NT2/D1 (cell line): ENCODE results near the gene FBXL16.

Source experiments
- DNase-seq: peaks from one replicate; pipeline ENCODE4 v3.0.0-alpha.2; 2011; ENCODE audit warnings: low read depth, low spot score
- H3K27me3 ChIP-seq: 2 replicates; pipeline ENCODE4 v1.6.0; 2011; ENCODE audit warnings: mild to moderate bottlenecking; ENCODE audit not compliant: insufficient read length, insufficient read depth
- H3K36me3 ChIP-seq: 2 replicates; pipeline ENCODE4 v1.6.1; 2011; ENCODE audit warnings: mild to moderate bottlenecking, low read length, mixed read lengths; ENCODE audit not compliant: insufficient read depth, insufficient read length
- H3K4me1 ChIP-seq: 2 replicates; pipeline ENCODE4 v1.5.1; 2011; ENCODE audit not compliant: insufficient read depth, insufficient read length
- H3K4me3 ChIP-seq: 2 replicates; pipeline ENCODE4 v1.5.1; 2011; ENCODE audit warnings: low read depth; ENCODE audit not compliant: insufficient read length
- H3K9ac ChIP-seq: 2 replicates; pipeline ENCODE4 v1.6.0; 2011; ENCODE audit warnings: low read depth; ENCODE audit not compliant: insufficient read length
- H3K9me3 ChIP-seq: 2 replicates; pipeline ENCODE4 v1.5.1; 2011; ENCODE audit warnings: mild to moderate bottlenecking, low read length; ENCODE audit not compliant: insufficient read depth
- SUZ12 ChIP-seq: IDR thresholded peaks from 2 replicates; pipeline ENCODE4 v1.6.1; 2011; ENCODE audit not compliant: insufficient read length, insufficient read depth; ENCODE audit errors: extremely low read depth
- YY1 ChIP-seq: IDR thresholded peaks from 2 replicates; pipeline ENCODE4 v1.6.1; 2011; ENCODE audit not compliant: insufficient read length, insufficient read depth
- ZNF274 ChIP-seq: IDR thresholded peaks from 2 replicates; pipeline ENCODE4 v1.6.1; 2011; ENCODE audit warnings: mild to moderate bottlenecking, low read depth, low read length

The FBXL16 gene

GRCh38 chr16:670485-671352 lies 34.9 kb downstream of the FBXL16 start:
- H3K9me3 ChIP-seq, result no peaks in the 10 kb centered on the region
- peaks cover 79% of the 10 kb centered on the region for H3K36me3 ChIP-seq
- TF ChIP-seq ZNF274, result no peak
- TF ChIP-seq SUZ12, result no peak
- TF ChIP-seq YY1, result no peak
- H3K27me3 ChIP-seq, result peaks cover 2% of the 10 kb centered on the region
- H3K4me3 ChIP-seq, result peak overlapping the region; percentile 1
- peaks cover 34% of the 10 kb centered on the region for H3K4me1 ChIP-seq
- DNase-seq, result no peak
- H3K9ac ChIP-seq, result no peak overlapping the region

GRCh38 chr16:669666-670065 lies 35.9 kb downstream of the FBXL16 start:
- Histone ChIP-seq H3K27me3 (no peaks in the 10 kb centered on the region), H3K36me3 (peaks cover 79% of the 10 kb centered on the region), H3K4me3 (no peak overlapping the region), H3K4me1 (peaks cover 24% of the 10 kb centered on the region), H3K9ac (peak overlapping the region; percentile 98), H3K9me3 (no peaks in the 10 kb centered on the region)
- no peak for DNase-seq
- no peak for TF ChIP-seq ZNF274
- TF ChIP-seq YY1, result no peak
- TF ChIP-seq SUZ12, result no peak

DNA sequence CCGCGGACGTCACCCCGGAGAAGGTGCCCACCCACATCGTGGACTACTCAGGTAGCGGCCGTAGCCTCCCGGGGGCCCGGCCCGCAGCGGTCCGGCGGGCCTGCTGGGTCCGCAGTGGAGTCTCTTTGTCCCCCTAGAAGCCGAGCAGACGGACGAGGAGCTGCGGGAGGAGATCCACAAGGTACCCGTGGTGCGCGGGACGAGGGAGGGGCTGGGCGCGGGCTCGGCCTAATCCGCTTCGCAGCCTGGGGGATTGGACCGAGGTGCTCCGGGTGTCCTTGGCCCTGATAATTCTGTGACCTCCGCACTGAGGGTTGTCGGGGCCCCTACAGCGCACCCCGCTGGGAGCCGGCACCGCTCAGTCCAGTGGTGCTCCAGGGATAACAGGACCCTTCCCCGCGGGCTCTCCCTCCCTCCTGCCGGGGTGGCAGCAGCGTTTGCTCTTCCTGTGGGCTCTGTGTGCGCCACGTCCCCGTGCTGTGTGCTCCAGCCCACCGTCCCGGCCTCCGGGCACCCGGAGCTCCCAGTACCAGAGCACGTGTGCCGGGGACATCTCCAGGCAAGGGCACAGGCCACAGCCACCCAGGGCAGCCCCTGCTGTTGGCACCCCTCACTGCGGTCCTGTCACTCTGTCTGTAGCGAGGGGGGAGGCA lies 37.0 kb downstream of the FBXL16 start:
- Histone ChIP-seq H3K9ac (peak overlapping the region; percentile 98), H3K4me3 (peak overlapping the region; percentile 96), H3K4me1 (peaks cover 19% of the 10 kb centered on the region), H3K27me3 (no peaks in the 10 kb centered on the region), H3K36me3 (peaks cover 76% of the 10 kb centered on the region), H3K9me3 (no peaks in the 10 kb centered on the region)
- no peak for DNase-seq
- TF ChIP-seq ZNF274 (no peak), SUZ12 (no peak)

DNA sequence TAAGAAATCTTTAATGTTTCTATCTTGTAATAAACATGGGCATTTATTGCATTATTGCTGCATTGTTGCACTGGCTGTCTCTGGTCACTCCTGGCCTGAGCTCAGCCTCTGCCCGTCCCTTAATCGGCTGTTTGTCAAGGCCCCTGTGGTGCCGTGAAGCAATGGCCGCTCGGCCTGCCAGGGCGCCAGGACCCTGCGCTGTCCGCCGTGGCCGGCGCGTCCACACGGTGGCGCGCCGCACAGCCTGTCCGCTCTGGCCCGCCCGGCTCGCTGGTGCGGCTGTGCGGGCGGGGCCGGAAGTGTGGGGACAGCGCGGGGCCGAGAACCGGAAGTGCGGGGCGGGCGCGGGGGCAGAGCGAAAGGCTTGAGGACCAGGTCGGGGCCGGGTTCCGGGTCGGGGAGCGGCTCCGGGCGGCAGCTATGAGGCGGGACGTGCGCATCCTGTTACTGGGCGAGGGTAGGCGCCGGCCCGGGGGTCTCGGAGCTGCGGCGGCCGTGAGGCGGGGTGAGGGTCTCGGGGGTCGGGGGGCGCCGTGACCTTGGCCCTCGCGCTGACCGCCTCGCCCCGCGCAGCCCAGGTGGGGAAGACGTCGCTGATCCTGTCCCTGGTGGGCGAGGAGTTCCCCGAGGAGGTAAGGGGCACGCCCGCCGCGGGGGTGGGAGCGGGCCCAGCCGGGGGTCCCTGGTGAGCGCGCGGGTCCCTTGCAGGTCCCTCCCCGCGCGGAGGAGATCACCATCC lies 37.7 kb downstream of the FBXL16 start, which contains the start of gene RHOT2:
Gene RHOT2 (plus strand): TSS at position 353 of the 739 bp plus-strand sequence. CDS start 68 bp downstream, at position 421.
- Histone ChIP-seq H3K36me3 (peaks cover 76% of the 10 kb centered on the region), H3K9ac (peak within 1 kb of the TSS; percentile 98), H3K4me3 (peak within 1 kb of the TSS; percentile 96), H3K27me3 (no peaks in the 10 kb centered on the region), H3K4me1 (peaks cover 19% of the 10 kb centered on the region), H3K9me3 (no peaks in the 10 kb centered on the region)
- DNase-seq, result peak; percentile 89
- TF ChIP-seq SUZ12 (no peak), YY1 (peak; percentile 33)

DNA sequence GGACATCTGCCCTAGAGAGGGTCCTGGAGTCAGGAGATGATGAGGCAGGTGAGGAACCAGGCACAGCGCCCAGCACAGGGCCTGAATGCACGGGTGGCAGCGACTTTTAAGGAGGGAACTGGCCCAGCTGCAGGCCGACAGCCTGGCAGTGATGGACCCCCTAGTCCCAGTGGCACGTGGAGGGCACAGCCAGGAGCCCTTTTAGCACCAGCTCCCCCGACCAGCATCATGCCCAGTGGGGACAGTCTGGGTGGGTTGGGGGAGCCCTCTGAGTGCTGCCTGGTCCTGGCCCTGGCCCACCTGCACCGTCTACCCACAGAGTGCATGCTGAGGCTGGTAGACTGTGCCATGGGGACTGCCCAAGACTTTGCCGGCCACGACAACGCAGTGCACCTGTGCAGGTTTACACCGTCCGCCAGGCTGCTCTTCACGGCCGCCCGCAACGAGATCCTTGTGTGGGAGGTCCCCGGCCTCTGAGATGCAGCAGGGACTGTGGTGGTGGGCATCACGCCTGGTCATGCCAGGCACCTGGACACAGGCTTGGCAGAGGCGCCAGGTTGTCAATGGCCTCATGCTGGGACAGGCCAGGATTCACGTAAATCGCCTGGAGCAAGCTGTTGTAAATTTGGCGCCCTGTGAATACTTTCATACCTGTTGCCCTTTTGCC lies 38.4 kb downstream of the FBXL16 start:
- DNase-seq, result no peak
- Histone ChIP-seq H3K9ac (peak overlapping the region; percentile 98), H3K9me3 (no peaks in the 10 kb centered on the region), H3K36me3 (peaks cover 76% of the 10 kb centered on the region), H3K4me1 (peaks cover 17% of the 10 kb centered on the region), H3K27me3 (no peaks in the 10 kb centered on the region), H3K4me3 (no peak overlapping the region)
- no peak for TF ChIP-seq YY1
- TF ChIP-seq ZNF274, result no peak

DNA sequence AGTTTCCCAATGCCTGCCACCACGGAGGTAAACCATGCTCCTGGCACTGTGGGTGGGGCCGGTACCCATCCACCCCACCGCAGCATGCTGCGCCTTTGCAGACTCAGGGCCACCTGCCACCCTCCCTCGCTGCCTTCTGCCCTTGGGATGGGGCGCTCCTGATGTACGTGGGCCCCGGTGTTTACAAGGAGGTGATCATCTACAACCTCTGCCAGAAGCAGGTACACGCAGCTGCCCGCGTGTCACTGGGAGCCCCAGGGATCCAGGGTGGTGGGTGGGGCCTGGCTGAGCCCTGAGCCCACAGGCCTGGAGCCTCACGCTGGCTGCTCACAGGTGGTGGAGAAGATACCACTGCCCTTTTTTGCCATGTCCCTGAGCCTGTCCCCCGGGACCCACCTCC lies 39.0 kb downstream of the FBXL16 start:
- Histone ChIP-seq H3K4me3 (no peak overlapping the region), H3K9me3 (no peaks in the 10 kb centered on the region), H3K27me3 (no peaks in the 10 kb centered on the region), H3K9ac (peak overlapping the region; percentile 27), H3K36me3 (peaks cover 76% of the 10 kb centered on the region), H3K4me1 (peaks cover 20% of the 10 kb centered on the region)
- TF ChIP-seq SUZ12 (no peak), ZNF274 (no peak), YY1 (no peak)
- DNase-seq, result no peak
